Ovary (tissue), 9 donors: ENCODE results near the gene LDB1. TPM values are rescaled to one million over a fixed set of nuclear protein-coding genes. Genes with fewer than 3 reads are reported as not detected.

Source experiments
- DNase-seq, 5 donors: peaks; one replicate each; pipeline ENCODE4 v3.0.0-alpha.2; 2019 to 2020
- H3K27ac ChIP-seq, 2 donors: fragments of 200-600 bp; one replicate each; pipeline versions ENCODE4 v1.5.1 to v1.8.0; 2019 to 2022
- H3K27me3 ChIP-seq: fragments of 200-600 bp; one replicate; pipeline ENCODE4 v1.8.0; 2022
- H3K36me3 ChIP-seq: fragments of 200-600 bp; sonication (generic); one replicate; pipeline ENCODE4 v1.5.1; 2019
- H3K4me1 ChIP-seq: one replicate; pipeline ENCODE4 v1.8.1; 2013; ENCODE audit warnings: mild to moderate bottlenecking, moderate library complexity; ENCODE audit not compliant: insufficient read depth
- H3K4me3 ChIP-seq: fragments of 200-600 bp; sonication (generic); one replicate; pipeline ENCODE4 v1.5.1; 2017
- H3K9me3 ChIP-seq, 2 donors: fragments of 200-600 bp in 1 of 2; sonication (generic) in 1 of 2; one replicate each; pipeline versions ENCODE4 v1.5.1 to v1.8.1; 2013 to 2019; ENCODE audit warnings: mild to moderate bottlenecking in 1 of 2, moderate library complexity in 1 of 2
- CTCF ChIP-seq, 3 donors: fragments of 450-650 bp in 2 of 3; fragments of 200-600 bp in 1 of 3; IDR thresholded peaks; one replicate each; pipeline versions ENCODE4 v1.5.1 to v1.8.0; 2016 to 2022; ENCODE audit warnings: antibody characterized with exemption in 3 of 3, mild to moderate bottlenecking in 1 of 3
- EP300 ChIP-seq: sonication (generic); formaldehyde crosslinking; IDR thresholded peaks from one replicate; pipeline ENCODE4 v1.6.1; 2017; ENCODE audit warnings: antibody characterized with exemption
- POLR2A ChIP-seq: fragments of 450-650 bp; IDR thresholded peaks from one replicate; pipeline ENCODE4 v1.6.1; 2017; ENCODE audit warnings: antibody characterized with exemption, mild to moderate bottlenecking, moderate library complexity
- WGBS, 3 donors: extraction: QIAGEN DNeasy Blood & Tissue Kit in 1 of 3; methylation state at CpG; one replicate each; pipeline versions ENCODE4 v1.1.5 to v1.1.7; 2013 to 2017; 5-methylcytosine and 5-hydroxymethylcytosine counted together
- intact Hi-C, 4 donors: fragments of 100-400 bp; cut with DNase I; formaldehyde crosslinking; loops; one replicate each; pipeline versions ENCODE4 v1.11.0 to v1.15.1; 2022 to 2023
- polyA plus RNA-seq, 2 donors: library from polyadenylated mRNA; stranded (reverse); fragments of 200-250 nt in 1 of 2; fragments of 350-450 nt in 1 of 2; fragmentation: Illumina TruSeq in 1 of 2; extraction: RNeasy Lipid Tissue Mini Kit (QIAGEN cat#74804) in 1 of 2; gene quantifications; one replicate each; pipeline ENCODE4 v1.2.3, GENCODE V29; 2013 to 2014
- total RNA-seq, 7 donors: library from RNA; depleted of rRNA in 2 of 7; stranded (reverse); fragments of >200 nt in 2 of 7; fragmentation: NEBNext Ultra II Directional in 3 of 7; extraction: Animal tissue kit (Norgen Biotek cat#: 25700) in 3 of 7; gene quantifications; one replicate each; pipeline versions ENCODE4 v1.1.0 to v1.2.4, GENCODE V29; 2016 to 2023
- donor health status: DM: no; HTN: no; CAD: no; lungs with moderate emphysema.
- donor health status: DM: no; HTN: no; CAD: no.
- donor health status: Bipolar disorder and iron deficiency.
- donor health status: DM: yes; HTN: yes; CAD: no.
- donor health status: DM: no; HTN: no; CAD: no.
- donor health status: DM: yes; HTN: yes; CAD: no.

LDB1 gene
- total and polyA plus RNA-seq, 9 donors: 59.0 to 141 (median 93.2) TPM

- H3K36me3 ChIP-seq: no peaks in the 10 kb centered on the region
- no peak for DNase-seq
- H3K27ac ChIP-seq: no peak overlapping the region
- no peak overlapping the region for H3K4me3 ChIP-seq
- 93 to 94% (median 93%) methylated on average over 14 to 15 of the region's 15 CpGs for WGBS, 3 donors
- no peaks in the 10 kb centered on the region for H3K9me3 ChIP-seq
- intact Hi-C loops: no loop called here
- H3K4me1 ChIP-seq: peaks cover 5% of the 10 kb centered on the region
- no peaks in the 10 kb centered on the region for H3K27me3 ChIP-seq
- TF ChIP-seq EP300 (no peak), POLR2A (no peak), CTCF (IDR thresholded peaks at IDR 0.05) (no peak)
Measured at GRCh38 chr10:102139281-102140110, 19.3 kb upstream of the LDB1 start.

- intact Hi-C loops: no loop called here
- H3K27ac ChIP-seq: no peak overlapping the region
- DNase-seq: no peak
Measured at GRCh38 chr10:102135956-102136526, 15.9 kb upstream of the LDB1 start.

GRCh38 chr10:102134416-102134815, 14.2 kb upstream of the LDB1 start:
- no peak overlapping the region for H3K4me3 ChIP-seq
- no peak for TF ChIP-seq CTCF (IDR thresholded peaks at IDR 0.05)
- TF ChIP-seq POLR2A: no peak
- peak overlapping the region; percentile 11 to 92 for H3K27ac ChIP-seq
- H3K9me3 ChIP-seq: no peaks in the 10 kb centered on the region
- peaks cover 7% of the 10 kb centered on the region for H3K4me1 ChIP-seq
- H3K36me3 ChIP-seq: no peaks in the 10 kb centered on the region
- H3K27me3 ChIP-seq: no peaks in the 10 kb centered on the region
- 21 to 37% (median 32%) methylated on average over 2 of the region's 2 CpGs for WGBS, 3 donors
- DNase-seq: no peak
- intact Hi-C loops: no loop called here

More at GRCh38 chr10:102135956-102136526, 15.9 kb upstream of the LDB1 start:
- no peak for TF ChIP-seq POLR2A
- TF ChIP-seq CTCF (IDR thresholded peaks at IDR 0.05): no peak
- TF ChIP-seq EP300: no peak
- H3K27me3 ChIP-seq: no peaks in the 10 kb centered on the region
- H3K4me1 ChIP-seq: peaks cover 7% of the 10 kb centered on the region
- H3K4me3 ChIP-seq: no peak overlapping the region
- no peaks in the 10 kb centered on the region for H3K36me3 ChIP-seq
- no peaks in the 10 kb centered on the region for H3K9me3 ChIP-seq
- WGBS, 3 donors: 60 to 72% (median 71%) methylated on average over 7 of the region's 7 CpGs

GRCh38 chr10:102133373-102134195, 13.4 kb upstream of the LDB1 start:
- H3K27ac ChIP-seq: peak overlapping the region; percentile 92
- no peaks in the 10 kb centered on the region for H3K27me3 ChIP-seq
- H3K4me1 ChIP-seq: peaks cover 7% of the 10 kb centered on the region
- peak in 1 of 3 donors; percentile 21 for TF ChIP-seq CTCF (IDR thresholded peaks at IDR 0.05)
- no peak for TF ChIP-seq POLR2A
- peak; percentile 27 for TF ChIP-seq EP300
- intact Hi-C loops: no loop called here
- no peaks in the 10 kb centered on the region for H3K9me3 ChIP-seq
- peak overlapping the region; percentile 70 for H3K4me3 ChIP-seq
- WGBS, 3 donors: 0 to 1% (median 1%) methylated on average over 29 to 48 of the region's 48 CpGs
- no peaks in the 10 kb centered on the region for H3K36me3 ChIP-seq
- DNase-seq: peak; percentile 92 to 95 (median 92)
